H1 (cell line): ENCODE measurements around the gene NTN4. TPM values are rescaled to one million over a fixed set of nuclear protein-coding genes. Genes with fewer than 3 reads are reported as not detected.

Experiments
- CTCF ChIA-PET: fragments of 300-600 bp; sonication (Branson Sonifier 250); formaldehyde crosslinking; loops from one replicate; lab custom pipeline; 2021; ENCODE audit not compliant: partially characterized antibody; lab: Charles Lee
- POLR2A ChIA-PET: fragments of 300-600 bp; sonication (Branson Sonifier 250); formaldehyde crosslinking; loops from one replicate; lab custom pipeline; 2021; ENCODE audit warnings: inconsistent platforms; ENCODE audit not compliant: partially characterized antibody; lab: Charles Lee
- DNase-seq, 2 experiments: peaks; one replicate each; pipeline versions ENCODE4 v3.0.0 to v3.0.0-alpha.2; 2010 to 2022; ENCODE audit warnings: low spot score in 2 of 2, low read depth in 1 of 2, mixed read lengths in 1 of 2
- FAIRE-seq: peaks from 2 replicates; lab custom pipeline; 2011; peaks lifted over from hg19 to GRCh38; lab: Jason Lieb, UNC
- H2AFZ ChIP-seq: 2 replicates; pipeline ENCODE4 v1.8.1; 2012; ENCODE audit warnings: low read length, inconsistent platforms
- H2AK5ac ChIP-seq: 2 replicates; pipeline ENCODE4 v1.6.1; 2013; ENCODE audit warnings: low read depth, low read length
- H2BK120ac ChIP-seq: replicated peaks from 2 replicates; pipeline ENCODE3; 2013; ENCODE audit warnings: low read depth, low read length, inconsistent platforms
- H2BK12ac ChIP-seq: 2 replicates; pipeline ENCODE4 v1.6.1; 2013; ENCODE audit warnings: low read depth, low read length
- H2BK15ac ChIP-seq: 2 replicates; pipeline ENCODE4 v1.6.1; 2013; ENCODE audit warnings: low read length
- H2BK20ac ChIP-seq: 2 replicates; pipeline ENCODE4 v1.6.1; 2013; ENCODE audit warnings: low read length
- H2BK5ac ChIP-seq: 2 replicates; pipeline ENCODE4 v1.6.1; 2013; ENCODE audit warnings: low read depth, low read length
- H3K14ac ChIP-seq: 2 replicates; pipeline ENCODE4 v1.6.1; 2013; ENCODE audit warnings: inconsistent platforms; ENCODE audit not compliant: insufficient read length
- H3K18ac ChIP-seq: 2 replicates; pipeline ENCODE4 v1.6.1; 2013; ENCODE audit warnings: low read length; ENCODE audit errors: extremely low read depth
- H3K23ac ChIP-seq: 2 replicates; pipeline ENCODE4 v1.6.1; 2013; ENCODE audit warnings: inconsistent platforms; ENCODE audit not compliant: insufficient read length
- H3K23me2 ChIP-seq: 2 replicates; pipeline ENCODE4 v1.6.1; 2013; ENCODE audit warnings: low read depth, low read length
- H3K27ac ChIP-seq: 2 replicates; pipeline ENCODE4 v1.6.1; 2011; ENCODE audit warnings: low read depth, low read length, inconsistent platforms
- H3K27me3 ChIP-seq, 4 experiments: replicated peaks in 1 of 4; 1 replicate in 1 of 4; 2 replicates in 3 of 4; pipeline versions ENCODE4 v1.6.1 to v1.8.1; 2011 to 2013; ENCODE audit warnings: low read length in 3 of 4, mild to moderate bottlenecking in 3 of 4, inconsistent platforms in 2 of 4, mixed read lengths in 2 of 4, moderate library complexity in 1 of 4; ENCODE audit not compliant: control insufficient read depth in 3 of 4, insufficient read depth in 3 of 4; ENCODE audit errors: extremely low read depth in 1 of 4
- H3K36me3 ChIP-seq, 4 experiments: 2 replicates each; pipeline versions ENCODE4 v1.6.1 to v1.8.1; 2011 to 2013; ENCODE audit warnings: mild to moderate bottlenecking in 4 of 4, low read length in 3 of 4, moderate library complexity in 2 of 4, control low read depth in 1 of 4, inconsistent platforms in 1 of 4; ENCODE audit not compliant: insufficient read depth in 4 of 4, control insufficient read depth in 2 of 4
- H3K4ac ChIP-seq: replicated peaks from 2 replicates; pipeline ENCODE3; 2013; ENCODE audit warnings: low read length, low read depth, mixed read lengths, inconsistent platforms; ENCODE audit not compliant: insufficient read length
- H3K4me1 ChIP-seq, 4 experiments: replicated peaks in 1 of 4; 1 replicate in 1 of 4; 2 replicates in 3 of 4; pipeline versions ENCODE4 v1.6.1 to v1.8.1; 2011 to 2013; ENCODE audit warnings: low read length in 3 of 4, inconsistent platforms in 2 of 4, mixed read lengths in 1 of 4; ENCODE audit not compliant: insufficient read depth in 4 of 4, control insufficient read depth in 3 of 4
- H3K4me2 ChIP-seq, 2 experiments: 2 replicates each; pipeline versions ENCODE4 v1.6.1 to v1.8.1; 2011 to 2013; ENCODE audit warnings: low read depth in 2 of 2, low read length in 2 of 2, control low read depth in 1 of 2, inconsistent platforms in 1 of 2, mild to moderate bottlenecking in 1 of 2; ENCODE audit not compliant: insufficient read depth in 1 of 2
- H3K4me3 ChIP-seq, 4 experiments: fragments of 200-600, 300-600 bp in 1 of 4; sonication (generic), shearing (Covaris generic), sonication (Bioruptor Twin) in 1 of 4; 2 replicates each; pipeline versions ENCODE4 v1.5.1 to v1.8.1; 2011 to 2016; ENCODE audit warnings: low read length in 4 of 4, low read depth in 3 of 4, control low read depth in 2 of 4, inconsistent platforms in 2 of 4, mild to moderate bottlenecking in 2 of 4, mixed read lengths in 1 of 4, moderate library complexity in 1 of 4; ENCODE audit not compliant: insufficient read depth in 2 of 4; ENCODE audit errors: extremely low read depth in 1 of 4
- H3K56ac ChIP-seq: replicated peaks from 2 replicates; pipeline ENCODE3; 2013; ENCODE audit warnings: low read depth, mild to moderate bottlenecking, mixed read lengths, low read length, inconsistent platforms; ENCODE audit not compliant: insufficient read length
- H3K79me1 ChIP-seq: 2 replicates; pipeline ENCODE4 v1.6.1; 2013; ENCODE audit warnings: low read depth, low read length, control low read depth
- H3K79me2 ChIP-seq, 2 experiments: 2 replicates each; pipeline versions ENCODE4 v1.6.1 to v1.8.1; 2012 to 2013; ENCODE audit warnings: low read length in 2 of 2, mild to moderate bottlenecking in 2 of 2, inconsistent platforms in 1 of 2; ENCODE audit not compliant: insufficient read depth in 2 of 2, control insufficient read depth in 1 of 2
- H3K9ac ChIP-seq, 4 experiments: replicated peaks in 1 of 4; 1 replicate in 1 of 4; 2 replicates in 3 of 4; pipeline versions ENCODE4 v1.6.1 to v1.8.1; 2011 to 2013; ENCODE audit warnings: low read depth in 3 of 4, low read length in 3 of 4, control low read depth in 2 of 4, mild to moderate bottlenecking in 2 of 4, moderate library complexity in 2 of 4, inconsistent platforms in 1 of 4; ENCODE audit errors: extremely low read depth in 1 of 4
- H3K9me3 ChIP-seq, 2 experiments: 2 replicates each; pipeline versions ENCODE4 v1.6.1 to v1.8.1; 2012 to 2013; ENCODE audit warnings: mild to moderate bottlenecking in 2 of 2, moderate library complexity in 2 of 2, control low read depth in 1 of 2, inconsistent platforms in 1 of 2, low read depth in 1 of 2, low read length in 1 of 2, mixed read lengths in 1 of 2; ENCODE audit not compliant: insufficient read depth in 2 of 2
- H4K20me1 ChIP-seq, 2 experiments: replicated peaks in 1 of 2; 2 replicates each; pipeline versions ENCODE3 to v1.8.1; 2011 to 2013; ENCODE audit warnings: inconsistent platforms in 2 of 2, low read length in 2 of 2, mild to moderate bottlenecking in 1 of 2; ENCODE audit not compliant: insufficient read depth in 2 of 2, control insufficient read depth in 1 of 2
- H4K5ac ChIP-seq: 2 replicates; pipeline ENCODE4 v1.6.1; 2013; ENCODE audit warnings: low read length, low read depth, mixed read lengths, inconsistent platforms; ENCODE audit not compliant: insufficient read length
- H4K8ac ChIP-seq: 2 replicates; pipeline ENCODE4 v1.8.0; 2013; ENCODE audit warnings: mild to moderate bottlenecking, moderate library complexity, low read length, inconsistent platforms; ENCODE audit not compliant: insufficient read depth; ENCODE audit errors: extremely low read depth
- H4K91ac ChIP-seq: replicated peaks from 2 replicates; pipeline ENCODE3; 2013; ENCODE audit warnings: low read length, mixed read lengths, inconsistent platforms; ENCODE audit not compliant: insufficient read length
- TEAD4 ChIP-seq: IDR thresholded peaks from 2 replicates; pipeline ENCODE4 v1.6.1; 2012; ENCODE audit warnings: low read depth, low read length, inconsistent platforms, mixed read lengths
- WGBS, 2 experiments: shearing (Covaris generic) in 1 of 2; methylation state at CpG; one replicate each; pipeline versions ENCODE4 v1.1.6 to v1.1.7; 2013 to 2015; ENCODE audit warnings: low lambda C conversion rate in 2 of 2, mixed read lengths in 2 of 2, inconsistent platforms in 1 of 2, low coverage in 1 of 2, missing lambda C conversion rate in 1 of 2; ENCODE audit not compliant: insufficient replicate concordance in 2 of 2, insufficient coverage in 1 of 2, insufficient read length in 1 of 2; ENCODE audit errors: extremely low coverage in 1 of 2, missing lambda C conversion rate in 1 of 2; 5-methylcytosine and 5-hydroxymethylcytosine counted together
- polyA plus RNA-seq, 7 experiments: library from polyadenylated mRNA; depleted of rRNA in 3 of 7; stranded (reverse) in 5 of 7; unstranded in 2 of 7; fragments of >200 nt in 5 of 7; fragments of 200-250 nt in 2 of 7; gene quantifications; 1 replicate in 5 of 7; 2 replicates in 1 of 7; 4 replicates in 1 of 7; pipeline versions ENCODE4 v1.2.1 to v1.2.3, GENCODE V29; 2011 to 2013; ENCODE audit warnings: missing spikeins in 2 of 7, mixed read lengths in 2 of 7
- total RNA-seq: library from RNA; stranded (reverse); fragmentation: NEBNext Ultra II Directional; extraction: Animal tissue kit (Norgen Biotek cat#: 25700); gene quantifications from 2 replicates; pipeline ENCODE4 v1.2.1, GENCODE V29; 2021

Gene NTN4
- total and polyA plus RNA-seq, 2 of the 8 experiments (the other 6 are each of a cell fraction or from before 2014, with no cell fraction given): 0.74 to 1.3 TPM

DNA sequence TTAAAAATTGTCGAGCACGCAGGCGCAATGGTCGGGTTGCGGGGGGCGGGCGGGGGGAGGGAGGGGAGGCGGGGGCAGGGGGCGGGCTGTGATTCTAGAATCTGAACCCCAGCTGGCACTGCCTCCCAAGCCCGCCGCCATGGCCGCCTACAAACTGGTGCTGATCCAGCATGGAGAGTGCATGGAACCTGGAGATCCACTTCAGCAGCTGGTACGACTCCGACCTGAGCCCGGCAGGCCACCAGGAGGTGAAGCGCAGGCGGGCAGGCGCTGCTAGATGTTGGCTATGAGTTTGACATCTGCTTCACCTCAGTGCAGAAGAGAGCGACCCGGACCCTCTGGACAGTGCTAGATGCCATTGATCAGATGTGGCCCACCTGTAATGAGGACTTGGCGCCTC lies 118.4 kb downstream of the NTN4 start:
- Histone ChIP-seq H3K79me2 (no peaks in the 10 kb centered on the region), H2BK120ac (no peak overlapping the region), H2BK12ac (no peak overlapping the region), H2BK5ac (no peak overlapping the region), H4K5ac (no peak overlapping the region), H3K4ac (no peak overlapping the region), H3K9ac (no peak overlapping the region), H3K18ac (no peak overlapping the region), H4K91ac (no peak overlapping the region), H3K79me1 (no peaks in the 10 kb centered on the region), H2AK5ac (no peak overlapping the region), H3K14ac (no peak overlapping the region), H4K20me1 (no peaks in the 10 kb centered on the region), H3K27me3 (no peaks in the 10 kb centered on the region), H3K4me3 (no peak overlapping the region), H3K9me3 (no peaks in the 10 kb centered on the region), H3K23me2 (no peaks in the 10 kb centered on the region), H3K27ac (no peak overlapping the region), H3K36me3 (no peaks in the 10 kb centered on the region), H4K8ac (no peak overlapping the region), H3K23ac (no peak overlapping the region), H2AFZ (no peak overlapping the region), H2BK20ac (no peak overlapping the region), H3K56ac (no peak overlapping the region), H3K4me2 (no peak overlapping the region), H2BK15ac (no peak overlapping the region), H3K4me1 (no peaks in the 10 kb centered on the region)
- POLR2A ChIA-PET: no interaction called here
- no peak for DNase-seq
- WGBS, 2 experiments: 94% methylated on average over 15 of the region's 21 CpGs; no CpG with 5 or more reads in 1 of the 2 experiments
- CTCF ChIA-PET: interaction anchor here (1.6 kb wide), 1 partner anchor 17 kb away, joined by 5 read pairs; no protein-coding TSS in a partner anchor
- FAIRE-seq: no peak
- no peak for TF ChIP-seq TEAD4
